GM12892 (cell line): ENCODE measurements around the gene DDX52. TPM values are rescaled to one million over a fixed set of nuclear protein-coding genes. Genes with fewer than 3 reads are reported as not detected.
"Not testable (repeated sequence)": the region's sequence is repeated elsewhere in the genome, so short reads cannot be mapped to it uniquely, and the experiment has no call there.

Source experiments
- DNase-seq: peaks from one replicate; pipeline ENCODE4 v3.0.0; 2011; ENCODE audit not compliant: insufficient read length
- FAIRE-seq: peaks from 2 replicates; lab custom pipeline; 2011; peaks lifted over from hg19 to GRCh38; lab: Jason Lieb, UNC
- POLR2A ChIP-seq: IDR thresholded peaks from 2 replicates; pipeline ENCODE4 v1.6.1; 2011; ENCODE audit warnings: low read depth, low read length, control low read depth
- POLR2AphosphoS5 ChIP-seq: IDR thresholded peaks from 2 replicates; pipeline ENCODE4 v1.6.1; 2011; ENCODE audit warnings: low read depth, low read length, control low read depth
- TAF1 ChIP-seq: IDR thresholded peaks from 2 replicates; pipeline ENCODE4 v1.6.1; 2011; ENCODE audit warnings: low read depth, mild to moderate bottlenecking, control low read depth, low read length, borderline replicate concordance
- polyA plus RNA-seq: library from polyadenylated mRNA; unstranded; fragments of >200 nt; gene quantifications from one replicate; pipeline ENCODE4 v1.2.1, GENCODE V29; 2012; ENCODE audit warnings: missing spikeins, inconsistent platforms; ENCODE audit not compliant: missing spikeins

The DDX52 gene
- polyA plus RNA-seq, result 17.6 TPM

GRCh38 chr17:37643118-37643766 is at the start of gene DDX52:
TSS of gene DDX52 (minus strand) at chr17:37643446. CDS start at chr17:37643420, 26 bp downstream.
- peak; percentile 77 for DNase-seq
- no peak for FAIRE-seq
- 0 out of 2 replicates have a peak, but pooled peaks have one; percentile 45 for TF ChIP-seq TAF1
- TF ChIP-seq POLR2AphosphoS5, result peak; percentile 80
- TF ChIP-seq POLR2A, result peak; percentile 79

DNA sequence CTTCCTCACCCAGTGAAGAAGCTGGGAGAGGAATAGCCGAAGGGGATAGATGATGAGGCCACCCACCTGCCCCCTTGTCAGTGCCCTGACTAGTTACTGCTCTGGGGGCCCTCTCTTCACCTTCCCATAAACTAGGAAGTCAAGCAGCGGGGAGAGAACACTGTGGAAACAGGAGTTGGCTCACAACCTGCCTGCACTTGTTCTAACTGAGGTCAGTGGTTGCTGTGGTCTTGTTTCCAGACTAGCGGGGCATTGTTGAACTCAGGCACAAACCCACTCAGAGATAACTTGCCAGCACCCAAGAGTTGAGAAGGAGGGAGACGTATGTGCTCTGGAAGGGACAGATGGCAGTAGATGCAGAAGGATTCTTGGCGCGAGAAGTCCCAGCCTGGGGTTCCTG is 48.6 kb upstream of the DDX52 start:
- TF ChIP-seq TAF1, result no peak
- FAIRE-seq (no peak), DNase-seq (no peak)

- no peak for TF ChIP-seq POLR2AphosphoS5
- no peak for TF ChIP-seq TAF1
- no peak for TF ChIP-seq POLR2A
- FAIRE-seq (no peak), DNase-seq (no peak)
Measured at GRCh38 chr17:37689317-37689716, 46.1 kb upstream of the DDX52 start.

GRCh38 chr17:37683454-37683984 is 40.3 kb upstream of the DDX52 start:
- DNase-seq (no peak), FAIRE-seq (no peak)
- TF ChIP-seq TAF1, result no peak
- TF ChIP-seq POLR2AphosphoS5, result no peak
- TF ChIP-seq POLR2A, result no peak

GRCh38 chr17:37682007-37682406 is 38.8 kb upstream of the DDX52 start:
- TF ChIP-seq POLR2AphosphoS5 (no peak), TAF1 (no peak), POLR2A (no peak)
- FAIRE-seq (no peak), DNase-seq (no peak)

DNA sequence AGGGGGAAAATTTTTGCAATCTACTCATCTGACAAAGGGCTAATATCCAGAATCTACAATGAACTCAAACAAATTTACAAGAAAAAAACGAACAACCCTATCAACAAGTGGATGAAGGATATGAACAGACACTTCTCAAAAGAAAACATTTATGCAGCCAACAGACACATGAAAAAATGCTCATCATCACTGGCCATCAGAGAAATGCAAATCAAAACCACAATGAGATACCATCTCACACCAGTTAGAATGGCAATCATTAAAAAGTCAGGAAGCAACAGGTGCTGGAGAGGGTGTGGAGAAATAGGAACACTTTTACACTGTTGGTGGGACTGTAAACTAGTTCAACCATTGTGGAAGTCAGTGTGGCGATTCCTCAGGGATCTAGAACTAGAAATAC is 36.7 kb upstream of the DDX52 start:
- not testable (repeated sequence) for FAIRE-seq, DNase-seq

- TF ChIP-seq POLR2AphosphoS5 (no peak), POLR2A (no peak), TAF1 (no peak)
- FAIRE-seq (no peak), DNase-seq (no peak)
Measured at GRCh38 chr17:37678036-37678435, 34.8 kb upstream of the DDX52 start.

- no peak for TF ChIP-seq TAF1
- no peak for TF ChIP-seq POLR2AphosphoS5
- no peak for TF ChIP-seq POLR2A
- FAIRE-seq, result no peak
Measured at GRCh38 chr17:37677021-37677420, 33.8 kb upstream of the DDX52 start.

GRCh38 chr17:37676115-37676925 is 33.1 kb upstream of the DDX52 start:
- no peak for TF ChIP-seq TAF1
- no peak for TF ChIP-seq POLR2AphosphoS5
- TF ChIP-seq POLR2A, result no peak
- FAIRE-seq (no peak), DNase-seq (no peak)

More at GRCh38 chr17:37677021-37677420, 33.8 kb upstream of the DDX52 start:
- no peak for DNase-seq

GRCh38 chr17:37674511-37674910 is 31.3 kb upstream of the DDX52 start:
- TF ChIP-seq POLR2AphosphoS5 (no peak), POLR2A (no peak), TAF1 (no peak)
- no peak for FAIRE-seq
- no peak for DNase-seq

DNA sequence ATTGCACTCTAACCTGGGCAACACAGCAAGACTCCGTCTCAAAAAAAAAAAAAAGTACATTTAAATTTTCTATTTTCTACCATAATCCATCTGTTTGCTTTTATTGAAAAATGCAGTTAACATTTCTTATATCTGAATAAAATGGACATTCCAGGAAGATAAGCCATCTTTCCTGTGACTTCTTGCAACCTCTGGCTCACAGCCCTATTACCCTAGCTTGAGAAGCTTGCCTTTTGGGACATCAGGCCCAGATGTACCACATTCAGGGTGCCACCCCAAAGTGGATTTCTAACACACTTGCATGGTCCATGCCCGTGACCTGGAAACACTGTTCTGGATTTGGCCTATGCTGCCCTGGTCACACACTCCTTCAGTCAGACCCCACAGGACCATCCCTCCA is 30.1 kb upstream of the DDX52 start:
- no peak for TF ChIP-seq POLR2A
- TF ChIP-seq POLR2AphosphoS5, result no peak
- no peak for TF ChIP-seq TAF1
- DNase-seq (no peak), FAIRE-seq (no peak)
